HG02571 (cell line): Measurements from ENCODE around the gene FBN2.
A peak's percentile ranks its signal among the peaks of the same experiment; 100 is the strongest.
"Not testable (repeated sequence)": the region's sequence is repeated elsewhere in the genome, so short reads cannot be mapped to it uniquely, and the experiment has no call there.

Experiments used
- ATAC-seq: cut with Tn5 transposase; IDR thresholded peaks from one replicate; pipeline ENCODE4 v1.9.1; 2021; ENCODE audit warnings: mild to moderate bottlenecking, moderate library complexity; ENCODE audit not compliant: unreplicated experiment

Gene FBN2

DNA sequence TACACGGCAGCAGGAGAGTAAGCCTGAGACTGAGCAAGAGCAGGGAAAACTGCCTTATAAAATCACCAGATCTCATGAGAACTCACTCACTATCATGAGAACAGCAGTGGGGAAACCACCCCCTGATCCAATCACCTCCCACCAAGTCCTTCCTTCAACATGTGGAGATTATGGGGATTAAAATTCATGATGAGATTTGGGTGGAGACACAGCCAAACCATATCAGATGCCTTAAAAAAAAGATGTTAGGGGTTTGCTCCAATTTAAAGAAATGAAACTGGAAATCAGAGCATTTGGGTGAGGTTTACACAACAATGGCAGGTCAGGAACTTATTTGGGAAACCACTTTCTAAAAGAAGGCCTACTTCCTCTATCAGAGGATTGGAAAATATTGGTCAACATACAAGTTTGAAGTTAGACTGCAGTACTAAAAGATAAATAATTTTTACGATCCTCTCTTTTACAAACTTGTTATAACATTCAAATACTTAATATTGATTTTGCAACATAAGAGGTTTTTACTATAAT, 105.1 kb downstream of the FBN2 start:
- no peak for ATAC-seq

DNA sequence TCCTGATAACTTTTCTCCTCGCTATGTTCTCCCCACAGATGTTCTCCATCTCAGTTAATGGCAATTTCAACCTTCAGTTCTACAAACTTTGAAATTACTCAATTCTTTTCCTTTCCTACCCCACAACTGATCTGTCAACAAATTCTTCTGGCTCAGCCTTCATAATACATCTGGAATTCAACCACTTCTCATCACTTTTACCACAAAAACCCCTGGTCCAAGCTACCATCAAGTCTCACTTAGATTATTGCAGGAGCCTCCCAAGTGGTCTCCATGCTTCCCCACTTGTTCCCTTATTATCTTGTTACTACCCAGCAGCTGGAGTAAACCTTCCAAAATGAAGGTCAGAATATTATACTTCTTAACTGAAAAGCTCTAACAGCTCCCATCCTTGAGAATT, 110.1 kb downstream of the FBN2 start:
- no peak for ATAC-seq

DNA sequence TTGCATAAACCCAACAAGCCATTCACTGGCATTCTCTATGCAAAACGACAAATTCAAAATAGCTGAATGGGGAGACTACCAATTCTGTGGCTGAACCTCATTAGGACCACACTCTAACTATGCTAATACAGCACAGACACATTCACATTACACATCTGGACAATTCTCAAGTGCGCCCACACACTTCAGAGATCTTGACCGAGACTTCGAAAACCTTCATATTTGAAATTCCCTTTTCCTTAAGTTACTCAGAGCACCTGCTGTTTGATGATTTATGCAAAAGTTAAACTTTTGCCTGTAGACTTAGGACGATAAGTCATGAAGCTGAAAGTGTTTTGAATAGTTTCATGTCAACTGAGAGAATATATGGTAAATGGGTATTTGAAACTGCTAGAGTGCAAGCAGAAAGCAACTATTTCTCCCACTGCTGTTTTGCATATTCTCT, 111.9 kb downstream of the FBN2 start:
- peak; percentile 97 for ATAC-seq

DNA sequence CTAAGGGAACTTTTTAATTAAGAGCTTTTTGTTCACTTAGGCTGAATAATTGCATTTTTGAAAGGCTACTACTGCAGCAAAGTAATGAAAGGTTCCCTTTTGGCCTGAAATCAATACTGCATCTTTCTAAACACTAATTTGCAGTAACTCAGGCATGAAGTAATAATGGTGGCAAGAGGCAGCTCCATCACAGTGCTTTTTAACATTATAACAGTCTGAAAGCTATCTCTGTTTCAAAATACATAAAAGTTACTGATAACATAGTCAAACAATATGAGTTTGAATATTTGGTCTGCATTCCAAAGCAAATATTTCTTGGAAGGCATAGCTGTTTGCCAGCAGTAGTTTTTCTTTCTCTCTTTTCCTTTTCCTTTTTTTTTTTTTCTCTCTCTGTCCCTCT, 113.4 kb downstream of the FBN2 start:
- ATAC-seq = no peak

DNA sequence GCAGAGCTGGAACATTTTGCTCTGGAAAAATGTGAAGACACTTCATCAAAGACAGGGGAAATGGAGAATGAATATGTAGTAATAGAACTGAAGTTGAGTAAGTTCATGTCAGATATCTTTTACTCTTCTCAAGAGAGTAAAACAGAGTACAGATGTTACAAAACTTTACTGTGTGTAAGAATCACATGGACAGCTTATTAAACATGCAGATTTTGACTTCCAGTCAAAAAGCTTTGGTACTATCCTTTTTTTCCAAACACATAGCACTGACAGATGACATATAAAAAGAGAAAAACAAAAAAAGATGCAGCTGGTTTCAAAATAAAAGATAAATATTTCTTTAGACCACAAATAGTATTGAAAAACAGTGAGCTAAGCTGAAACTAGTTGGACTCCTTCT, 115.4 kb downstream of the FBN2 start:
- ATAC-seq = no peak

DNA sequence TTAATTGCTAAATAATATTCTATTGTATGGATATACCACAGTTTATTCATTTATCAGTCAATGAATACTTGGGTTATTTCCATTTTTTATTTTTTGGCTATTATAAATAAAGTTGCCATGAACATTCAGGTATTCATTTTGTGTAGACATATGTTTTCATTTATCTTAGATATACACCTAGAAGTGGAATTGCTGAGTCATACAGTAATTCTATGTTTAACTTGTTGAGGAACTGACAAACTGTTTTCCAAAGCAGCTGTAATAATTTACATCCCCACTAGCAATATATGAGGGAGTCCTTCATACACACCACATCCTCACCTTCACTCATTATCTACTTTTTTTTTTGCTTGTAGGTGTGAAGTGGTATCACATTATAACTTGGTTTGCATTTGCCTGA, 123.6 kb downstream of the FBN2 start:
- ATAC-seq = no peak

DNA sequence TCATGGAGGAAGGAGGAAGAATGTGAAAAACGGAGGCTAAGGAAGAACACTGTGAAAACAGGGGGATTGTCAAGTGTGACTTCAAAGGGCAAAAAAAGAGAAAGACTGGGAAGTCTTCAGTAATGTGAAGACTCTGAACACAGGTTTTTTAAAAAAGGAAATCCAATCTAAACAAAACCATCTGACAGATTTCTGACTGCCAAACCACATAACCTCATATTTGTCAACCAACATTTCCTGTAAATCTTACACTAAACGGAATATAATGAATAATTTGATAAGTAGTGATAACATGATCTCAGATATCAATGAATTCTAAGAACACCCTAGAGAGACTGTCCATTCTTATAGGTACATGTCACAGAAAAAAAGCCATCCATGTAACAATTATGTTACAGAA, 124.7 kb downstream of the FBN2 start:
- no peak for ATAC-seq

DNA sequence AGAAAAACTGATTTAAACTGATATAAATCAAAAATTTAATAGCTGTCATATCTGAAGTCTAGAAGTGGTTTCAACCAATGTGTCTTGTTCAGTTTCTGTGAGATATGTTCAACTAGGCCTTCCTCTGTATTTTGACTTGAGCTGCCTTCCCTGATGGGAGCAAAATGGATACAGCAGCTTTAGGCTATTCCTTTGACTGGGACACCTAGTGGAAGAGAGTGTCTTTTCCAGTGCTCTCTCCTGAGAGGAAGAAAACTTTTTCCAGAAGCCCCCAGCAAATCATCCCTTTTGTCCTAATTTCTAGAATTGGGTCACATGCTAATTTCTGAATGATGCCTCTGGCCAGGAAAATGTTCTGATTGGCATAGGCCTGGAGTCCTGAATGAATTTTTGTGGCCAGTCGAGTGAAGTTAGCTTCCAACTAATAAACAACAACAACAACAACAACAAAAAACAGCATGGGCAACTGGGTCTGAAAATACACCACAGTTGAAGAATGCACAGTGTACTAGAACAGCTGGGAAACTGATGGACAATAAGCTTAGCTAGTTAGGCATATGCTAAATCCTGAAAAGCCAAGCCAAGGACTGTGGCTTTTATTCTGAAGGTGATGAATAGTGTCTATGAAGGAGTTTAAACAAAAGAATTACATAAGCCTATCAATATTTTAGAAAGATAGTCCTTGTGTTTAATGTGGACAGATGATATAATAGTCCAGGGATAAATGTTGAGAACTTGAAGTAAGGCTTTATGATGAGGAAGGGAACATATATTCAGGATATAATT, 125.7 kb downstream of the FBN2 start:
- no peak for ATAC-seq

DNA sequence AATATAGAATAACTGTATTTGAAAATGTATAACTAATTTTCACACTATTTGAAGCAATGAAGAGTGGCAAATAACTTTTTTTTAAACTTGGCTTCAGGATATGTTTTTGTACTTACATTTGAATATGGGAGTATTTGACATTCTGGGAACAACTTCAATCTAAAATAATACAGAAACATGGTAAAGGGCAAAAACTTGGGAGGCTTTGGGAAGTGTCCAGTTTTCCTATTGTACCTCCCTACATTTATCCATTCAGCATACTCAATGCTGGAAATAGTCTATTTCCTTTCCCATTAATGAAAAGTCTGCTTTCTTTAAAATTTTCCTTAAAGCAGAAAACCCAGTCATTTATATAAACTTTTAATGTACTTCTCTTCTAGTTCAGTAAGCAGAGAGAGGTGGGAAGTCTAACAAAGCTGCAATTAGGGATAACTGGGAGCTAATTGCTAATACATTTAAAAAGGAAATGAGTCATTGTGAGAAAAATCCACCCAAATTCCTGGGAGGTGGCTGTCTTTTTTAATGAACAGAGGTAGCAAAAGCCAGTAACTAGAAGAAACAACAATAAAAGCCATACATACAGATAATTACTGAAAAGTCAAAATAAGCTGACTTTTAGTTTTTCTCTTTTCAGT, 128.8 kb downstream of the FBN2 start:
- no peak for ATAC-seq

DNA sequence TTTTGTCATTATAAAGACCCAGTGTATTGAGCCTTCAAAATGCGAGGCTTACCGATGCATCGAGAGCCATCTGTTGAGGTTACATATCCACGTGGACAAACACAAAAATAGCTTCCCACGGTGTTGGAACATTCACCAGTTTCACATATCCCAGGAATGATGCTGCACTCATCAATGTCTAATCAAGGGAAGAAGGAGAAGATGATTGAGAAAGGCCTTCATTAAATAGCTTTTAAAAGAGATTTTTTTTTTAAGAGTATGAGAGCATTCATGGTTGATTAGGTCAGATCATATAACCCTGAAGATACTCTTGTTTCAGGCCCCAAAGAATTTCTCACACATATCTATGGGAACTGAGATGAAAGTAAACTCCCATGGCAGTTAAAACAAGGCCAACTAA, 129.4 kb downstream of the FBN2 start:
- no peak for ATAC-seq

DNA sequence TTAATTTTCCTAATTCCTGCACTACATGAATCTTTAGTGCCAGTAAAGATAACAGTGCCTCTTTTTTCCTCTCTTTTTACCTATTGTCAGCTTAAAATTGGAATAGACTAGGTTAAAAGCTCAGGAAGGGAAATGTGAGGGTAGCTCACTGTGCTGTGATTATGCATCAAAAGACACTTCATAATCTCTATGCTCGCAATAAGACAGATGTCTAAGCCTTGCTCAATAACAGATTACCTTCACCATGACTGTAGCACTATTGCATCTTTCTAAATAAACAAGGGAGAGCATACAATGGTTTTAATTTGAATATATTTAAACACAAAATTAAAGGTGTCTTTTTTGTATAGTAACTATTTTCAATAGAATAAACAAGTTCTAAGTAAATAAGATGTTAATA, 130.1 kb downstream of the FBN2 start:
- no peak for ATAC-seq

DNA sequence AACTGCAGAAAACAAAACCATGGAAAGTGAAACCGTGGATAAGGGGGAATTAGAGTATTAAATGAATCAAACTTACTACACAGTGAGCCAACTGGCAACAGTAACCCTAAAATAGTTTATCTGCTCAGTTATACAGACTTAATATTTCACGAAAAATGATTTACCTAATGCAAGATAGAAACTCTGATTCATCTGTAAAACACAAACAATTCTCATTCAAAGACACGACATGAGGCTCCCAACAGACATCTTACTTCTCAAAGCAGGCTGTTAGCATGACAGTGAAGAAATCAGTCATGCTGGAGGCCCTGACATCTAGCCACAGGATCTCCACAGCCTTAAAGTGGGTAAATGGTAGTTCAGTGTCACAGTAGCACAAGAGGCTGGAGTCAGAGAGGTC, 131.2 kb downstream of the FBN2 start:
- ATAC-seq = no peak

DNA sequence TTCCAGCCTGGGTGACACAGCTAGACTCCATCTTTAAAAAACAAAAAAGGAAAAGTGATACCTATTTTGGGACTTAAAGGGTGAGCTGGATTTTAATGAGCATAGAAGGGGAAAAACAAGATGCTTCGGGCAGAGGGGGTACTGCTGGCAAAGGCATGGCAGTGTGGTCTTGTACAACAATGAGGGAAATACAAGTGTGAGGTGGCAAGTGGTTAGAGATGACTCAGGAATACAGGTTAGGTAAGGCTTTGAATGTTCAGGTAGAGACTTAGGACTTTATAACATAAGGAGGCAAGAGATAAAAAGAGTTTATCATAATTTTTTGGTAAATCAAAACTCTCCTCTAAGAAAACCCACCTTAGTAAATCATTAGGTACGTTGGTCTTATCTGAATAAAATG, 132.9 kb downstream of the FBN2 start:
- no peak for ATAC-seq

DNA sequence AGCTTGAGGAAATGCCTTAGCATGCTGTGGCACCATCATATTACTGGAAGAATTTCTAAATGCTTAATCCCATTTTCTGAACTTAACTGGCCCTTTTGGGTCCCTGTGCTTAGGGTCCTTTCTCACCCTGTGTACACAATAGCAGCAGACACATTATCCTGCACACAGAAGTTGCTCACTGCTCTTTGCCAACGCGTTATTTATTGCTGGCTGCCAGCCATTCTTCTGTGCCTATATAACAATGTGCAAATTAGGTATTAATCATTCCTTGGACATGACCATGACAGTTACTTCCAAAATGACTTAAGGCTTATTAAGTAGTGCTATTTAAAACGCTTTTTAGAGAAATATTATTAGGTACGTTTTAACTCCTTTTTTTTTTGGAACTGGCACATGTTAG, 134.7 kb downstream of the FBN2 start:
- no peak for ATAC-seq

DNA sequence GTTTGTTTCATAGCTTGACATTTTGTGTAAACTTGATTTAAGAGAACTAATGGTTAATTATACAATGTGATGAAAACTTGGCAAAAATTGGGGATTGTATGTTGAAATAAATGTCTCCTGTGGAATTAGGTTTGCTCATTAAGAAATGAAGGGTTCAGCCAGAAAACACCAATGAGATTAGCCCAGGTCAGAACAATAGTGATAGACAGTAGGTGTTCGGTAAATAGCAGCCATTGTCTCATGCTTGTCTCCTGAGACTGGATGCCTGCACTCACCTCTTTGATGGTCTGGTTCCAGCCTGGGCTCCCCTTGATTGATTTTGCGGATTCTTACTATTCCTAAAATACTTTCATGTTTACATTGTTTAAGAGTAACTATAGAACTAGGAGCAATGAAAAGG, 135.5 kb downstream of the FBN2 start:
- no peak for ATAC-seq

DNA sequence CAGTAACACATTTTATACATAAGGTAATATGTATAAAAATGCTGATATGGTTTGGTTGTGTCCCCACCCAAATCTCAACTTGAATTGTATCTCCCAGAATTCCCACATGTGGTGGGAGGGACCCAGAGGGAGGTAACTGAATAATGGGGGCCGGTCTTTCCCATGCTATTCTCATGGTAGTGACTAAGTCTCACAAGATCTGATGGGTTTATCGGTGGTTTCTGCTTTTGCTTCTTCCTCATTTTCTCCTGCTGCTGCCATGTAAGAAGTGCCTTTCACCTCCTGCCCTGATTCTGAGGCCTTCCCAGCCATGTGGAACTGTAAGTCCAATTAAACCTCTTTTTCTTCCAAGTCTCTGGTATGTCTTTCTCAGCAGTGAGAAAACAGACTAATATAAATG, 137.3 kb downstream of the FBN2 start:
- ATAC-seq = not testable (repeated sequence)

DNA sequence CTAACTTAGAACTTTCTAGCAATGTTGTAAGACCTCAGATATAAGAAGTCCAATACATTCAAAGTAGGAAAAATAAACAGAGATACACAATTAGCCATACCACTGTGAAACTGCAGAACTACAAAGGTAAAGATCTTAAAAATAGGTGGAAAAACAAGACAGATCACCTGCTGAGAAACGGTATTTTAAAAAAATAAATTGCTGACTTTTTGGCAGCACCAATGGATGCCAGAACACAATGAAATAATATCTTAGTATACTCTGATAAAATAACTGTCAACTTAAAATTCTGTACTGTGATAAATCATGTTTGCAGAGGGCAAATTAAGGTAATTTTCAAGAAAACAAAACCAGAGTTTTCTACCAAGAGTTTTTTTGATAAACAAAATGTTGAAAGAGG, 138.9 kb downstream of the FBN2 start:
- ATAC-seq = no peak

DNA sequence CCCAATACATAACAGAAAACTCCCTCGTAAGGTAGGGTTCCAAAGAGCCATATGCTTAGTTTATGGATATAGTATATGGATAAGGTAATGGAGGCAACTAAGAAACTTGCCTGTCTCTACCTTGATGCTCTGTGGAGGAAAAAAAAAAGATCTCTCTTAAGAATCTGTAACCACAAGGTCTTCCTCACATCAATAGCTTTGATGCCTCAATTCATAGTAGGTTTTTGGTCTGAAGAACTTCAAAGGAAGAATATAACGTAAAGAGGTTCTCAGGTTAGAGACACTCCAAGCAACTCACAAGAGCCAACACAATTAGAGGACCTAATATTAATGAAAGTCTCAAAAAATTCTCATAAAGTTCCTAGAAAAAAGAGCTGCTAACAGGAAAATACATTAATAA, 140.2 kb downstream of the FBN2 start:
- ATAC-seq = no peak

DNA sequence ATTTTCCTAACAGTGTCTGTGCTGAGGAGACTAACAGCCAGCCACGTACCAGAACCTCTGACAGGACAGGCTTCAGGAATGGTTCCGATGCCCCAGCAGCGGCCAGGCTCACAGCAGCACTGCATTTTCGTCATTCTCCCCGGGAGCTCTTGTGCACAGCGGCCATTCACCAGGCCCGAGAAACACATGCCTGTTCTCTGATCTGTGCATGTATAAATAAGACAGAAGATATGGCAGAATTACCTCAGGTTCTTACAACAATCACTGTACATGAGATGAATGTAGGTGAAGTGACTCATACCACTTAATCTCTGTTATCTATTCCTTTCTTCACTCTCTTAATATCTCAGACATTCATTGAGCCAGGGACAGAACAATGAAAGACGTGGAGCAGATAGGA, 143.0 kb downstream of the FBN2 start:
- no peak for ATAC-seq

DNA sequence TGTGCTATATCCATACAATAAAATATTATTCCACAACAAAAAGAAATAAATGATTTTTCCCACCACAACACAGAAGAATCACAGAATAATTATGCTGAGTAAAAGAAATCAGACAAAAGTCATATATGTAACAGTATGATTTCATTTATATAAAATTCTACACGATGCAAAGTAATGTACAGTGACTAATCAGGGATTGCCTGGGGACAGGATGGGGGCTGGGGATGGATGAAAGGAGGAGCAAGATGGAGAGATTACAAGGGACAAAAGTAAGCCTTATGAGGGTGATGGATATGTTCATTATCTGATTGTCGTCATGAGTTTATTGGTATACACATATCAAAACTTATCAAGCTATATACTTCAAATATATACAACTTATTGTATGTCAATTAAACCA, 154.0 kb downstream of the FBN2 start:
- ATAC-seq = no peak

DNA sequence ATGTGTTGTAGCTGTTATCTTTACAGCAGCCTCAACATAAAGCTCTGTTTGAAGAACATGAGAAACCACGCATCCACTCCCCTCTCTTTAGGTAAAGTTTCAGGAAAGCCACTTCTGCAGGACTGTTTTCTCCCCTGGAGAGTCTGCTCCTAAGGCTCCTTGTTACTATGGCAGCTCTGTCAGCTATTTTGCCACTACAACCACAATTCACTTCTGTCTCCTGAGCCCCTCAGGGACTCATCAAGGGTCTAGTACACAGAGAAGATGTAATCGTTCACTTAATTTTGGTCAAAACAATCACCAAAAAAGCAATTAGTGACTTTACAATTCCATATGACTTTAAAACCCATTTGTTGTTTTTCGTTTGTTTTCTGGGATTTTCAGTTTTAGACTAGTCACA, 157.7 kb downstream of the FBN2 start:
- ATAC-seq = no peak

DNA sequence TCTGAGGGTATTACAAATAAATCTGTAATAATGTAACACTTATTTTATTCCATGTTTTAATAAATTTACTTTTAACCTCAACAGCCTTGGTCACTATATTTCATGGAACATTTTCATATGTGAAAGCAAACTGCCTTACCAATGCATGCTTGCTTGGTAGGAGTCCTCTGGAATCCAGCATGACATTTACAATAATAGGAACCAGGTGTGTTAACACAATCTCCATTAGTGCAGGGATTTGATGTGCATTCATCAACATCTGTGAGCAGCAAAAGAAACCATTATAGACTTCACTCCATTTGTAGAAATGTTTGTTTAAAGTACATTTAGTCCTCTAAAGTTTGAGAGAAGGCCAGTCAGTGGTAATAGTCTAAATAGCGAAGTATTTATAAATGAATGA, 159.4 kb downstream of the FBN2 start:
- ATAC-seq = no peak

DNA sequence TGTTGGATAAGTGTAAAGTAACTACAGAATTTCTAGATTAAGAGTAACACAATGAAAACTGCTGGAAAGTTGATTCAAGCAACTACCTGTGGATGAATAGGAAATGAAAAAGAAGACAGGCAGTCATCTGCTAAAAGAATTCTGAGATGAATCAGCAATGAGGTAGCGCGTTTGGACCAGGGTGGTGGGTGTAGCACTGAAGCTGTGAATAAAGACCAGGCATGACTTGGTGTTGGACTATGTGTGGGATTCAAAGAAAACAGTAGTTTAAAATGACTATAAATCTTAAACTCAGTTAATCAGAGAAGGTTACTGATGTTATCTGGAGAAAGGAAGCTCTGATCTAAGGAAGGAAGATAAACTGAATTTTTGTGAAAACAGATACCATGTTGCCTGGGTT, 159.8 kb downstream of the FBN2 start:
- ATAC-seq = no peak
